CD8-positive, alpha-beta memory T cell (primary cell): ENCODE results near the gene BDKRB1. TPM values are rescaled to one million over a fixed set of nuclear protein-coding genes. Genes with fewer than 3 reads are reported as not detected.

Experiments
- CTCF ChIA-PET: fragments of 350-600 bp; sonication (Branson Sonifier 250); formaldehyde crosslinking; loops from one replicate; lab custom pipeline; 2021; ENCODE audit warnings: antibody characterized with exemption; lab: Charles Lee
- POLR2A ChIA-PET: fragments of 350-600 bp; sonication (Branson Sonifier 250); formaldehyde crosslinking; loops from one replicate; lab custom pipeline; 2021; ENCODE audit warnings: antibody characterized with exemption; lab: Charles Lee
- DNase-seq, 5 donors: peaks; one replicate each; pipeline versions ENCODE4 v3.0.0 to v3.0.0-alpha.2; 2020 to 2022; ENCODE audit warnings: mixed read lengths in 1 of 5
- H3K27ac ChIP-seq: one replicate; pipeline ENCODE4 v1.7.0; 2013; ENCODE audit warnings: low read depth, mild to moderate bottlenecking, low read length, moderate library complexity
- H3K27me3 ChIP-seq: 2 replicates; pipeline ENCODE4 v1.7.0; 2013; ENCODE audit warnings: low read length, mild to moderate bottlenecking; ENCODE audit not compliant: insufficient read depth, poor library complexity, severe bottlenecking
- H3K36me3 ChIP-seq: 2 replicates; pipeline ENCODE4 v1.7.0; 2013; ENCODE audit warnings: mild to moderate bottlenecking, low read length, moderate library complexity; ENCODE audit not compliant: insufficient read depth
- H3K4me1 ChIP-seq: 2 replicates; pipeline ENCODE4 v1.7.0; 2013; ENCODE audit warnings: mild to moderate bottlenecking, low read length, moderate library complexity; ENCODE audit not compliant: insufficient read depth
- H3K4me3 ChIP-seq: 2 replicates; pipeline ENCODE4 v1.7.0; 2013; ENCODE audit warnings: mild to moderate bottlenecking, low read length
- H3K9me3 ChIP-seq: 2 replicates; pipeline ENCODE4 v1.7.0; 2013; ENCODE audit warnings: mild to moderate bottlenecking, low read length
- H3K27ac Mint-ChIP-seq, 8 donors: one replicate each; pipeline ENCODE4 v1.8.0; 2020 to 2021; ENCODE audit warnings: mixed read lengths in 8 of 8, mild to moderate bottlenecking in 6 of 8, inconsistent platforms in 3 of 8, moderate library complexity in 3 of 8
- H3K27me3 Mint-ChIP-seq, 2 donors: one replicate each; pipeline ENCODE4 v1.8.0; 2020 to 2021; ENCODE audit warnings: mixed read lengths in 2 of 2, mild to moderate bottlenecking in 1 of 2, moderate library complexity in 1 of 2
- H3K36me3 Mint-ChIP-seq, 3 donors: one replicate each; pipeline ENCODE4 v1.8.0; 2020 to 2021; ENCODE audit warnings: mixed read lengths in 3 of 3, inconsistent platforms in 1 of 3, mild to moderate bottlenecking in 1 of 3
- H3K4me1 Mint-ChIP-seq, 3 donors: one replicate each; pipeline ENCODE4 v1.8.0; 2020 to 2021; ENCODE audit warnings: mixed read lengths in 3 of 3, inconsistent platforms in 1 of 3, mild to moderate bottlenecking in 1 of 3
- H3K4me3 Mint-ChIP-seq, 7 donors: one replicate each; pipeline ENCODE4 v1.8.0; 2020 to 2021; ENCODE audit warnings: mixed read lengths in 7 of 7, mild to moderate bottlenecking in 6 of 7, moderate library complexity in 4 of 7, inconsistent platforms in 2 of 7
- H3K9me3 Mint-ChIP-seq, 5 donors: one replicate each; pipeline ENCODE4 v1.8.0; 2020 to 2022; ENCODE audit warnings: mixed read lengths in 5 of 5, mild to moderate bottlenecking in 3 of 5, moderate library complexity in 2 of 5, inconsistent platforms in 1 of 5
- polyA plus RNA-seq: library from polyadenylated mRNA; unstranded; fragments of 300-500 nt; fragmentation: Illumina TruSeq; gene quantifications from one replicate; pipeline ENCODE4 v1.2.3, GENCODE V29; 2021
- total RNA-seq, 2 experiments: library from RNA; stranded (reverse); gene quantifications; one replicate each; pipeline ENCODE4 v1.2.3, GENCODE V29; 2021

Gene BDKRB1
- total and polyA plus RNA-seq, 3 experiments from 2014 or later, result not detected

- no peaks in the 10 kb centered on the region for H3K4me1 Mint-ChIP-seq
- Histone ChIP-seq H3K36me3 (peaks cover 7% of the 10 kb centered on the region), H3K4me3 (no peak overlapping the region), H3K27me3 (no peaks in the 10 kb centered on the region), H3K4me1 (no peaks in the 10 kb centered on the region), H3K9me3 (peaks cover 4% of the 10 kb centered on the region), H3K27ac (no peak overlapping the region)
- no peak overlapping the region for H3K4me3 Mint-ChIP-seq
- H3K36me3 Mint-ChIP-seq, result peaks cover 10 to 49% (median 17%) of the 10 kb centered on the region in 3 donors
- H3K27me3 Mint-ChIP-seq, result peaks cover 0 to 3% of the 10 kb centered on the region in 2 donors
- DNase-seq, result no peak
- ChIA-PET POLR2A (no interaction called here), CTCF (no interaction called here)
- H3K9me3 Mint-ChIP-seq, result peaks cover 3 to 11% (median 5%) of the 10 kb centered on the region in 5 donors
- H3K27ac Mint-ChIP-seq, result no peak overlapping the region
Measured at GRCh38 chr14:96281486-96281885, 25.5 kb downstream of the BDKRB1 start.

GRCh38 chr14:96284008-96284407, 28.0 kb downstream of the BDKRB1 start:
- Histone ChIP-seq H3K9me3 (no peaks in the 10 kb centered on the region), H3K4me1 (no peaks in the 10 kb centered on the region), H3K27me3 (no peaks in the 10 kb centered on the region), H3K4me3 (no peak overlapping the region), H3K27ac (no peak overlapping the region), H3K36me3 (peaks cover 10% of the 10 kb centered on the region)
- no peak for DNase-seq
- ChIA-PET POLR2A (no interaction called here), CTCF (no interaction called here)
- peaks cover 7 to 70% (median 22%) of the 10 kb centered on the region in 3 donors for H3K36me3 Mint-ChIP-seq
- no peaks in the 10 kb centered on the region for H3K9me3 Mint-ChIP-seq
- H3K27me3 Mint-ChIP-seq, result peaks cover 0 to 2% of the 10 kb centered on the region in 2 donors
- no peak overlapping the region for H3K4me3 Mint-ChIP-seq
- H3K27ac Mint-ChIP-seq, result no peak overlapping the region
- no peaks in the 10 kb centered on the region for H3K4me1 Mint-ChIP-seq

- no peak overlapping the region for H3K4me3 Mint-ChIP-seq
- peaks cover 4 to 75% (median 24%) of the 10 kb centered on the region in 3 donors for H3K36me3 Mint-ChIP-seq
- no peak overlapping the region for H3K27ac Mint-ChIP-seq
- H3K4me3 ChIP-seq, result no peak overlapping the region
- peaks cover 0 to 2% of the 10 kb centered on the region in 2 donors for H3K27me3 Mint-ChIP-seq
- DNase-seq, result no peak
- no peaks in the 10 kb centered on the region for H3K4me1 ChIP-seq
- POLR2A ChIA-PET, result no interaction called here
- no peaks in the 10 kb centered on the region for H3K9me3 ChIP-seq
- no peak overlapping the region for H3K27ac ChIP-seq
- H3K36me3 ChIP-seq, result peaks cover 13% of the 10 kb centered on the region
- H3K4me1 Mint-ChIP-seq, result no peaks in the 10 kb centered on the region
- CTCF ChIA-PET, result no interaction called here
- H3K27me3 ChIP-seq, result no peaks in the 10 kb centered on the region
- H3K9me3 Mint-ChIP-seq, result no peaks in the 10 kb centered on the region
Measured at GRCh38 chr14:96284430-96284829, 28.4 kb downstream of the BDKRB1 start.

DNA sequence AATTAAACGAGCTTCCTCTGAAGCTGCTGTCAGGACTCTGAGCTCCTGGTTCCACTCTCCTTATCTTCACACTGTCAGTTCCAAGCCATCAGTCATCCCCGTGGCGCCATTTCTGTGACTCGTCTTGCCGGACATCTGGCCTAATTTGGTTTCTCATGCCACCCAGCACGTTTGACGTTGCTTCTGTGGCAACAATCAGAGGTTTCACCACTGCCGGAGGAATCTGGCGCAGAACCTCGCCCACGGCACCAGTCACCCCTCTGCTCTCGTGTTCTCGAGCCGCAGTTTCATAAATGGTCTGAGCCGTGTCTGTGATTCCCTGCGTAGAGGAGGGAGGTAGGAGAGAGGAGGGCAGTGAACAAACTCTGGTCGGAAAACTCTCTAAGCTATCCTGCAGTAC, 29.7 kb downstream of the BDKRB1 start:
- no peaks in the 10 kb centered on the region for H3K4me1 ChIP-seq

DNA sequence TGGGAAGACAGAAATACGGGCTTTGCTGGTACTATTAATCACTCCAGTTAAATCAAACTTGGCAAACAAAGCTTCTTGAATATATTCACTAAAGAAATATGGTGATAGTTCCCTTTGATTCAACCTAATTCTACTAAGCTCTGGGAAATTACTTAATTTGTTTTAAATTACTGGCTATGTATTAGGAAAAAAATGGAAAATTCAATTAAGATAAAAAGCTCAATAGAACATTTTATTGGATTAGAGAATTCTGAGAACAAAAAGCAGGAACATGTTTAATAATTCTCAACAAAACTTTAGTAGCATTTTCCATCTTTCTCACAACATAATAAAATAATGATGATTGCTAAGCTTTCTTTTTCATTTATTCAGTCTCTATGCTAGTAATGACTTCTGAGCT, 30.2 kb downstream of the BDKRB1 start:
- Histone ChIP-seq H3K36me3 (peaks cover 30% of the 10 kb centered on the region), H3K4me3 (no peak overlapping the region), H3K9me3 (no peaks in the 10 kb centered on the region), H3K27me3 (no peaks in the 10 kb centered on the region), H3K4me1 (no peaks in the 10 kb centered on the region), H3K27ac (no peak overlapping the region)
- DNase-seq, result no peak
- Mint-ChIP-seq H3K27me3 (no peaks in the 10 kb centered on the region), H3K27ac (no peak overlapping the region), H3K4me1 (no peaks in the 10 kb centered on the region), H3K4me3 (no peak overlapping the region), H3K9me3 (no peaks in the 10 kb centered on the region), H3K36me3 (peaks cover 3 to 85% (median 29%) of the 10 kb centered on the region in 3 donors)
- ChIA-PET CTCF (no interaction called here), POLR2A (interaction anchor here (0.6 kb wide), 1 partner anchor 153 kb away, joined by 4 read pairs; no protein-coding TSS in a partner anchor)

More for the DNA sequence above, 29.7 kb downstream of the BDKRB1 start:
- no peaks in the 10 kb centered on the region for H3K27me3 ChIP-seq
- H3K36me3 ChIP-seq, result peaks cover 25% of the 10 kb centered on the region
- Mint-ChIP-seq H3K27me3 (no peaks in the 10 kb centered on the region), H3K27ac (no peak overlapping the region), H3K4me1 (no peaks in the 10 kb centered on the region), H3K4me3 (no peak overlapping the region), H3K9me3 (no peaks in the 10 kb centered on the region), H3K36me3 (peaks cover 3 to 82% (median 27%) of the 10 kb centered on the region in 3 donors)
- H3K9me3 ChIP-seq, result no peaks in the 10 kb centered on the region
- no peak overlapping the region for H3K27ac ChIP-seq
- DNase-seq, result no peak
- H3K4me3 ChIP-seq, result no peak overlapping the region
- ChIA-PET CTCF (no interaction called here), POLR2A (interaction anchor here (0.6 kb wide), 1 partner anchor 154 kb away, joined by 4 read pairs; no protein-coding TSS in a partner anchor)

DNA sequence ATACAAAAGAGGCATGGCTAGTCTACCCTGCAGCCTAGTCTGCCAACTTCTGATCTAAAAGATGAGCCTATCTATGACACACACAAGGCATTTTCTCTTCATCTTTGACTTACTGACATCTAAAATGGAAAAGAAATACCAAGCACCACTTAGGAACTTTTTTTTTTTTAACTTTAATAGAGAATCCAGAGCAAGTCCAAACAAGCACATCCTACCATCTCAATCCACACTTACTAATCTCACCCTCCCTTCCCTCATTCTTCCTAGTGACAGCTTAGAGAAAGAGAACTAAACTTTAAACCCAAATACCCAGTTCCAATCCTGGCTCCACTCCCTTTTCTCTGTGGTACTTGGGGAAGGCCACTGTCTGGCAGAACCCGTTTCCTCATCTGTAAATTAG, 31.8 kb downstream of the BDKRB1 start:
- H3K9me3 ChIP-seq, result no peaks in the 10 kb centered on the region
- H3K4me3 ChIP-seq, result no peak overlapping the region
- H3K4me3 Mint-ChIP-seq, result no peak overlapping the region
- no peak for DNase-seq
- H3K27ac Mint-ChIP-seq, result peak overlapping the region in 1 of 8 donors; percentile 48
- H3K27me3 Mint-ChIP-seq, result no peaks in the 10 kb centered on the region
- no peak overlapping the region for H3K27ac ChIP-seq
- H3K9me3 Mint-ChIP-seq, result no peaks in the 10 kb centered on the region
- peaks cover 3 to 85% (median 32%) of the 10 kb centered on the region in 3 donors for H3K36me3 Mint-ChIP-seq
- CTCF ChIA-PET, result no interaction called here
- no peaks in the 10 kb centered on the region for H3K4me1 ChIP-seq
- POLR2A ChIA-PET, result interaction anchor here (0.6 kb wide), 1 partner anchor 1118 kb away, joined by 5 read pairs; no protein-coding TSS in a partner anchor
- H3K36me3 ChIP-seq, result peaks cover 33% of the 10 kb centered on the region
- no peaks in the 10 kb centered on the region for H3K4me1 Mint-ChIP-seq
- no peaks in the 10 kb centered on the region for H3K27me3 ChIP-seq

GRCh38 chr14:96294246-96294645, 38.2 kb downstream of the BDKRB1 start:
- H3K4me3 ChIP-seq, result no peak overlapping the region
- ChIA-PET POLR2A (no interaction called here), CTCF (no interaction called here)
- DNase-seq, result no peak
- Mint-ChIP-seq H3K27me3 (peaks cover 0 to 2% of the 10 kb centered on the region in 2 donors), H3K4me3 (no peak overlapping the region), H3K4me1 (no peaks in the 10 kb centered on the region), H3K9me3 (no peaks in the 10 kb centered on the region), H3K27ac (no peak overlapping the region), H3K36me3 (peaks cover 8 to 58% (median 23%) of the 10 kb centered on the region in 3 donors)
- H3K4me1 ChIP-seq, result no peaks in the 10 kb centered on the region
- H3K27me3 ChIP-seq, result no peaks in the 10 kb centered on the region
- peaks cover 21% of the 10 kb centered on the region for H3K36me3 ChIP-seq
- no peaks in the 10 kb centered on the region for H3K9me3 ChIP-seq
- H3K27ac ChIP-seq, result no peak overlapping the region

- DNase-seq, result peak in 2 of 5 donors; percentile 15 to 25
- Histone ChIP-seq H3K27me3 (no peaks in the 10 kb centered on the region), H3K36me3 (no peaks in the 10 kb centered on the region), H3K9me3 (no peaks in the 10 kb centered on the region), H3K4me1 (no peaks in the 10 kb centered on the region), H3K4me3 (no peak overlapping the region), H3K27ac (no peak overlapping the region)
- Mint-ChIP-seq H3K36me3 (peaks cover 8 to 59% (median 21%) of the 10 kb centered on the region in 3 donors), H3K4me3 (no peak overlapping the region), H3K27ac (no peak overlapping the region), H3K4me1 (no peaks in the 10 kb centered on the region), H3K9me3 (no peaks in the 10 kb centered on the region), H3K27me3 (peaks cover 0 to 2% of the 10 kb centered on the region in 2 donors)
- POLR2A ChIA-PET, result no interaction called here
- CTCF ChIA-PET, result interaction anchor here (0.9 to 3.5 kb wide), 4 partner anchors 10 to 126 kb away, joined by 3 to 26 read pairs (median 8); no protein-coding TSS in a partner anchor
Measured at GRCh38 chr14:96297000-96297399, 41.0 kb downstream of the BDKRB1 start.
